Measurements from ENCODE around the gene SALL4. TPM values are rescaled to one million over a fixed set of nuclear protein-coding genes. Genes with fewer than 3 reads are reported as not detected.

Gene SALL4
- total RNA-seq, 2 experiments from 2014 or later = 0.05 to 0.08 TPM

GRCh38 chr20:51799401-51799860 lies 2.9 kb downstream of the SALL4 start:
- Histone ChIP-seq H3K27me3 (ENCODE audit: control insufficient read depth in 1 of 2, insufficient read depth in 2 of 2, low read length in 2 of 2) (peaks cover 26 to 57% of the 10 kb centered on the region in 2 experiments), H3K27ac (ENCODE audit: low read depth in 1 of 2, low read length in 2 of 2) (no peak overlapping the region), H3K4me3 (ENCODE audit: low read length) (no peak overlapping the region), H3K9me3 (ENCODE audit: control insufficient read depth in 1 of 2, insufficient read depth in 1 of 2, low read length in 2 of 2) (peaks cover 0 to 10% of the 10 kb centered on the region in 2 experiments), H3K4me1 (ENCODE audit: insufficient read depth, low read length) (peaks cover 15% of the 10 kb centered on the region), H3K36me3 (ENCODE audit: insufficient read depth, low read length) (no peaks in the 10 kb centered on the region)
- Mint-ChIP-seq H3K27ac (no peak overlapping the region), H3K4me1 (ENCODE audit: low read depth) (peaks cover 14% of the 10 kb centered on the region), H3K4me3 (no peak overlapping the region), H3K27me3 (peaks cover 70% of the 10 kb centered on the region), H3K9me3 (no peaks in the 10 kb centered on the region), H3K36me3 (ENCODE audit: low read depth) (no peaks in the 10 kb centered on the region)
- CTCF ChIA-PET = no interaction called here
- intact Hi-C loops (cut with DNase I, micrococcal nuclease) = loop anchor here in 1 of 2 experiments (10.0 kb wide), 1 partner anchor 285 kb away; no protein-coding TSS in a partner anchor
- no peak for ATAC-seq (ENCODE audit: poor library complexity)
- TF ChIP-seq CTCF (IDR thresholded peaks at IDR 0.05) = no peak
- POLR2A ChIA-PET = no interaction called here
- DNase-seq = no peak

- H3K36me3 Mint-ChIP-seq (ENCODE audit: low read depth) = no peaks in the 10 kb centered on the region
- POLR2A ChIA-PET = no interaction called here
Observed at GRCh38 chr20:51797357-51798025, 4.8 kb downstream of the SALL4 start.

GRCh38 chr20:51796340-51796739 lies 6.0 kb downstream of the SALL4 start:
- no peaks in the 10 kb centered on the region for H3K36me3 Mint-ChIP-seq (ENCODE audit: low read depth)
- no peaks in the 10 kb centered on the region for H3K36me3 ChIP-seq (ENCODE audit: insufficient read depth, low read length)
- H3K27ac ChIP-seq (ENCODE audit: low read depth in 1 of 2, low read length in 2 of 2) = no peak overlapping the region
- H3K27ac Mint-ChIP-seq = no peak overlapping the region
- H3K4me1 Mint-ChIP-seq (ENCODE audit: low read depth) = peaks cover 14% of the 10 kb centered on the region
- intact Hi-C loops (cut with DNase I, micrococcal nuclease) = loop anchor here in 1 of 2 experiments (10.0 kb wide), 1 partner anchor 288 kb away; no protein-coding TSS in a partner anchor
- H3K27me3 ChIP-seq (ENCODE audit: control insufficient read depth in 1 of 2, insufficient read depth in 2 of 2, low read length in 2 of 2) = peaks cover 19 to 33% of the 10 kb centered on the region in 2 experiments
- ChIA-PET POLR2A (no interaction called here), CTCF (no interaction called here)
- peaks cover 13% of the 10 kb centered on the region for H3K4me1 ChIP-seq (ENCODE audit: insufficient read depth, low read length)
- no peak overlapping the region for H3K4me3 ChIP-seq (ENCODE audit: low read length)
- no peak overlapping the region for H3K4me3 Mint-ChIP-seq
- no peaks in the 10 kb centered on the region for H3K9me3 Mint-ChIP-seq
- H3K9me3 ChIP-seq (ENCODE audit: control insufficient read depth in 1 of 2, insufficient read depth in 1 of 2, low read length in 2 of 2) = peaks cover 0 to 7% of the 10 kb centered on the region in 2 experiments
- no peak for DNase-seq
- no peak for ATAC-seq (ENCODE audit: poor library complexity)
- H3K27me3 Mint-ChIP-seq = peaks cover 62% of the 10 kb centered on the region
- no peak for TF ChIP-seq CTCF (IDR thresholded peaks at IDR 0.05)

More at GRCh38 chr20:51797357-51798025, 4.8 kb downstream of the SALL4 start:
- Mint-ChIP-seq H3K4me1 (ENCODE audit: low read depth) (peaks cover 14% of the 10 kb centered on the region), H3K4me3 (no peak overlapping the region), H3K27me3 (peaks cover 65% of the 10 kb centered on the region), H3K9me3 (no peaks in the 10 kb centered on the region), H3K27ac (no peak overlapping the region)
- no peak for ATAC-seq (ENCODE audit: poor library complexity)
- intact Hi-C loops (cut with DNase I, micrococcal nuclease) = loop anchor here in 1 of 2 experiments (10.0 kb wide), 1 partner anchor 287 kb away; no protein-coding TSS in a partner anchor
- Histone ChIP-seq H3K27ac (ENCODE audit: low read depth in 1 of 2, low read length in 2 of 2) (no peak overlapping the region), H3K27me3 (ENCODE audit: control insufficient read depth in 1 of 2, insufficient read depth in 2 of 2, low read length in 2 of 2) (peaks cover 24 to 45% of the 10 kb centered on the region in 2 experiments), H3K4me1 (ENCODE audit: insufficient read depth, low read length) (peaks cover 15% of the 10 kb centered on the region), H3K9me3 (ENCODE audit: control insufficient read depth in 1 of 2, insufficient read depth in 1 of 2, low read length in 2 of 2) (peaks cover 0 to 10% of the 10 kb centered on the region in 2 experiments), H3K36me3 (ENCODE audit: insufficient read depth, low read length) (no peaks in the 10 kb centered on the region), H3K4me3 (ENCODE audit: low read length) (no peak overlapping the region)
- CTCF ChIA-PET = no interaction called here
- no peak for DNase-seq
- TF ChIP-seq CTCF (IDR thresholded peaks at IDR 0.05) = no peak

Data from CD4-positive, alpha-beta T cell (primary cell).